Ishikawa (cell line): Measurements from ENCODE around the gene KIFC1.

ENCODE experiments used
- CREB1 ChIP-seq: IDR thresholded peaks from 2 replicates; pipeline ENCODE4 v1.6.1; 2012; ENCODE audit warnings: low read depth
- EGR1 ChIP-seq: IDR thresholded peaks from 2 replicates; pipeline ENCODE4 v1.6.1; 2012
- EP300 ChIP-seq: IDR thresholded peaks from 2 replicates; pipeline ENCODE4 v1.6.1; 2012; ENCODE audit warnings: borderline replicate concordance
- TF ChIP-seq, protein P1 (sequence below): IDR thresholded peaks from 2 replicates; pipeline ENCODE4 v1.6.1; 2012; ENCODE audit warnings: low read depth, mild to moderate bottlenecking
- TF ChIP-seq, protein P2 (sequence below): IDR thresholded peaks from 2 replicates; pipeline ENCODE4 v1.6.1; 2012

DNA sequence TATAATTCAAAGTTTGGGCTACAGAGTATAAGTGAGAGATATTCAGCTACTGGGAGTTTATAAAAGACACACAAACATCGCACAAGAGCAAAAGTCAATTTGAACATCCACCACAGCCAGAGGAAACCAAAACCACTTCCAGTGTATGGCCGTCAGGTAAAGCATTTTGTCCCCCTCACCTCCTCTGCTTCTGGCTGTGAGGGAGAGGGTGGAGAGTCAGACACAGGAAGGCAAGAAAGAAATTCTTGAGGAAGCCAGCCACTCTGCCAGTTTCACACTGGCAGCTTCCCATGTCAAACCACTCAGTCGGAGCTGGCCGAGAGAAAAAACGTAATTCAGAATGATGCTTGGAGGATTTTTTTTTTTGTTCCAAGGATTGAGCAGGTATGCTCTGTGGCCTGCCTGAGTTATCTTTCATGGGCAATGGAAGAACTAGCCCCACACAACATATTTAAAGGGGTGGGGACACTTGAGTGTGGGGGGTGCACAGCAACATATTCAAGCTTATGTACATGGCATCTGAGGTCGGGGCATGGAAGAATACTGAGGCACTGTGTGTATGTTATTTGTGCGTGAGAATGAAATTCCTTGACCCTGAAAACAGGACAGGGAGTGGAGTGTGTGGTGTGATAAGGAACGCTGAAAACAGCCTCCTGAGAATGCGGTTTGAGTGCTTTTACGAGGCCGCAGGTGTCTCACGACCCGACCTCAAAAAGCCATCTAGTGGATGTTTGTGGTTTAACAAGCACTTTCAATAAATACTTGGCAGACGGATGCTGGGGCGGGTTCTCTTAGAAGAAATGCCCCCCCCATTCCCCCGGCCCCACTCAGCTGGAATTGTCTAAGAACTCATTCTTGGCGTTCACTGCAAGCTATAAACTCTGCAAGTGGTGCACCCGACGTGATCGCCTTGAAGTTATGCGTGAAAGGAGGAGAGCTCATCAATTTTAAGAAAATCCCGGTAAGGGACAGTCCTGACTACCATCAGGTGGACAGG is 46.6 kb upstream of the KIFC1 start:
- TF ChIP-seq, protein P1, sequence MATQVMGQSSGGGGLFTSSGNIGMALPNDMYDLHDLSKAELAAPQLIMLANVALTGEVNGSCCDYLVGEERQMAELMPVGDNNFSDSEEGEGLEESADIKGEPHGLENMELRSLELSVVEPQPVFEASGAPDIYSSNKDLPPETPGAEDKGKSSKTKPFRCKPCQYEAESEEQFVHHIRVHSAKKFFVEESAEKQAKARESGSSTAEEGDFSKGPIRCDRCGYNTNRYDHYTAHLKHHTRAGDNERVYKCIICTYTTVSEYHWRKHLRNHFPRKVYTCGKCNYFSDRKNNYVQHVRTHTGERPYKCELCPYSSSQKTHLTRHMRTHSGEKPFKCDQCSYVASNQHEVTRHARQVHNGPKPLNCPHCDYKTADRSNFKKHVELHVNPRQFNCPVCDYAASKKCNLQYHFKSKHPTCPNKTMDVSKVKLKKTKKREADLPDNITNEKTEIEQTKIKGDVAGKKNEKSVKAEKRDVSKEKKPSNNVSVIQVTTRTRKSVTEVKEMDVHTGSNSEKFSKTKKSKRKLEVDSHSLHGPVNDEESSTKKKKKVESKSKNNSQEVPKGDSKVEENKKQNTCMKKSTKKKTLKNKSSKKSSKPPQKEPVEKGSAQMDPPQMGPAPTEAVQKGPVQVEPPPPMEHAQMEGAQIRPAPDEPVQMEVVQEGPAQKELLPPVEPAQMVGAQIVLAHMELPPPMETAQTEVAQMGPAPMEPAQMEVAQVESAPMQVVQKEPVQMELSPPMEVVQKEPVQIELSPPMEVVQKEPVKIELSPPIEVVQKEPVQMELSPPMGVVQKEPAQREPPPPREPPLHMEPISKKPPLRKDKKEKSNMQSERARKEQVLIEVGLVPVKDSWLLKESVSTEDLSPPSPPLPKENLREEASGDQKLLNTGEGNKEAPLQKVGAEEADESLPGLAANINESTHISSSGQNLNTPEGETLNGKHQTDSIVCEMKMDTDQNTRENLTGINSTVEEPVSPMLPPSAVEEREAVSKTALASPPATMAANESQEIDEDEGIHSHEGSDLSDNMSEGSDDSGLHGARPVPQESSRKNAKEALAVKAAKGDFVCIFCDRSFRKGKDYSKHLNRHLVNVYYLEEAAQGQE: no peak
- TF ChIP-seq, protein P2, sequence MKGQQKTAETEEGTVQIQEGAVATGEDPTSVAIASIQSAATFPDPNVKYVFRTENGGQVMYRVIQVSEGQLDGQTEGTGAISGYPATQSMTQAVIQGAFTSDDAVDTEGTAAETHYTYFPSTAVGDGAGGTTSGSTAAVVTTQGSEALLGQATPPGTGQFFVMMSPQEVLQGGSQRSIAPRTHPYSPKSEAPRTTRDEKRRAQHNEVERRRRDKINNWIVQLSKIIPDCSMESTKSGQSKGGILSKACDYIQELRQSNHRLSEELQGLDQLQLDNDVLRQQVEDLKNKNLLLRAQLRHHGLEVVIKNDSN: no peak
- no peak for TF ChIP-seq EP300
- TF ChIP-seq EGR1: no peak
- TF ChIP-seq CREB1: no peak
